A673 (cell line): ENCODE results near the gene CXCL9. TPM values are rescaled to one million over a fixed set of nuclear protein-coding genes. Genes with fewer than 3 reads are reported as not detected.

Experiments used
- BruUV-seq: library from RNA; stranded (reverse); fragments of 400-500 nt; replicated peaks from 2 replicates; lab custom pipeline; 2021; lab: Mats Ljungman, UMichigan
- CTCF ChIA-PET: fragments of 300-600 bp; sonication (Branson Sonifier 250); formaldehyde crosslinking; loops from one replicate; lab custom pipeline; 2022; ENCODE audit warnings: antibody characterized with exemption; lab: Charles Lee
- POLR2A ChIA-PET: fragments of 300-600 bp; sonication (Branson Sonifier 250); formaldehyde crosslinking; loops from one replicate; lab custom pipeline; 2022; ENCODE audit warnings: antibody characterized with exemption; ENCODE audit not compliant: low non-redundant PET; lab: Charles Lee
- DNase-seq: peaks from one replicate; pipeline ENCODE4 v3.0.0-alpha.2; 2015; ENCODE audit warnings: low spot score
- H3K27ac ChIP-seq: fragments of 200-600 bp; sonication (generic); 2 replicates; pipeline ENCODE4 v1.5.1; 2016; ENCODE audit warnings: mixed run types, low read depth, mild to moderate bottlenecking, mixed read lengths, antibody characterized with exemption, low read length; ENCODE audit not compliant: poor library complexity, severe bottlenecking
- H3K27me3 ChIP-seq: fragments of 200-600 bp; sonication (generic); replicated peaks from 2 replicates; pipeline ENCODE4 v1.6.1; 2017; ENCODE audit warnings: mixed run types, low read depth, mild to moderate bottlenecking, mixed read lengths, antibody characterized with exemption, low read length; ENCODE audit not compliant: insufficient read depth, poor library complexity
- H3K36me3 ChIP-seq: fragments of 200-600 bp; sonication (generic); 2 replicates; pipeline ENCODE4 v1.6.1; 2016; ENCODE audit warnings: mixed run types, mild to moderate bottlenecking, mixed read lengths, antibody characterized with exemption, low read length; ENCODE audit not compliant: insufficient read depth, poor library complexity, severe bottlenecking
- H3K4me1 ChIP-seq: fragments of 200-600 bp; sonication (generic); 2 replicates; pipeline ENCODE4 v1.6.1; 2017; ENCODE audit warnings: mixed run types, mild to moderate bottlenecking, mixed read lengths, antibody characterized with exemption, low read length; ENCODE audit not compliant: insufficient read depth, poor library complexity, severe bottlenecking
- H3K4me3 ChIP-seq: fragments of 200-600 bp; sonication (generic); 2 replicates; pipeline ENCODE4 v1.5.1; 2016; ENCODE audit warnings: low read depth, mixed run types, mild to moderate bottlenecking, mixed read lengths, low read length; ENCODE audit not compliant: poor library complexity, severe bottlenecking
- H3K9me3 ChIP-seq: fragments of 200-600 bp; sonication (generic); 2 replicates; pipeline ENCODE4 v1.6.1; 2016; ENCODE audit warnings: mixed run types, low read depth, mild to moderate bottlenecking, mixed read lengths, antibody characterized with exemption, low read length; ENCODE audit not compliant: poor library complexity, severe bottlenecking
- EZH2 ChIP-seq: fragments of 200-600 bp; sonication (generic); IDR thresholded peaks from 2 replicates; pipeline ENCODE4 v1.6.1; 2017; ENCODE audit warnings: borderline replicate concordance, low read depth, mild to moderate bottlenecking, mixed read lengths, antibody characterized with exemption, low read length; ENCODE audit not compliant: poor library complexity, severe bottlenecking
- intact Hi-C: fragments of 100-400 bp; cut with micrococcal nuclease; formaldehyde crosslinking; loops from one replicate; pipeline ENCODE4 v1.10.0; 2022; ENCODE audit not compliant: unreplicated experiment
- total RNA-seq: library from RNA; stranded (reverse); gene quantifications from 2 replicates; pipeline ENCODE4 v1.2.3, GENCODE V29; 2021
- TF ChIP-seq, protein P1 (sequence below): fragments of 300-800, 200-600 bp; sonication (generic); conservative IDR thresholded peaks from 2 replicates; pipeline ENCODE4 v1.5.1; 2017; ENCODE audit warnings: low read depth, mild to moderate bottlenecking, antibody characterized with exemption, low read length, moderate library complexity, mixed read lengths

Gene CXCL9
- total RNA-seq, 1 experiment from 2014 or later, result not detected

DNA sequence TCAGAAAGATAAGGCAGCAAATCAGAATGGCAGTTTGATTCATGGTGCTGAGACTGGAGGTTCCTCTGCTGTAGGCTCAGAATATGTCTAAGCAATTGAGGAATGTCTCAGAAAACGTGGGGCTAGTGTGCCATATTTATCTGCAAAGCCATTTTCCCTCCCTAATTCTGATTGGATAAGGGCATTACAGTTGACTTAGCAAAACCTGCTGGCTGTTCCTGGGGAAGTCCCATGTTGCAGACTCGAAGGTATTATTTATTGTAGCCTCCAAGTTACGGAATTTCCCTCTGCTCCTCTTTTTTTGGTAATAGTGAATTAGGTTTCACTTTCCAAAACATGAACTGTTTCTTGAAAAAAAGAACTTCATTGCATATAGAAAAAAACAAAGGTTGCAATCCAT, 16.1 kb upstream of the CXCL9 start, which contains the start of gene CXCL10:
CXCL10 (minus strand) TSS at position 109 of the 400 bp plus-strand sequence; CDS start at position 43, 66 bp downstream.
- Histone ChIP-seq H3K9me3 (no peaks in the 10 kb centered on the region), H3K27ac (no peak within 1 kb of the TSS), H3K27me3 (no peaks in the 10 kb centered on the region), H3K4me3 (no peak within 1 kb of the TSS), H3K4me1 (no peaks in the 10 kb centered on the region), H3K36me3 (no peaks in the 10 kb centered on the region)
- no peak for TF ChIP-seq EZH2
- TF ChIP-seq, protein P1, sequence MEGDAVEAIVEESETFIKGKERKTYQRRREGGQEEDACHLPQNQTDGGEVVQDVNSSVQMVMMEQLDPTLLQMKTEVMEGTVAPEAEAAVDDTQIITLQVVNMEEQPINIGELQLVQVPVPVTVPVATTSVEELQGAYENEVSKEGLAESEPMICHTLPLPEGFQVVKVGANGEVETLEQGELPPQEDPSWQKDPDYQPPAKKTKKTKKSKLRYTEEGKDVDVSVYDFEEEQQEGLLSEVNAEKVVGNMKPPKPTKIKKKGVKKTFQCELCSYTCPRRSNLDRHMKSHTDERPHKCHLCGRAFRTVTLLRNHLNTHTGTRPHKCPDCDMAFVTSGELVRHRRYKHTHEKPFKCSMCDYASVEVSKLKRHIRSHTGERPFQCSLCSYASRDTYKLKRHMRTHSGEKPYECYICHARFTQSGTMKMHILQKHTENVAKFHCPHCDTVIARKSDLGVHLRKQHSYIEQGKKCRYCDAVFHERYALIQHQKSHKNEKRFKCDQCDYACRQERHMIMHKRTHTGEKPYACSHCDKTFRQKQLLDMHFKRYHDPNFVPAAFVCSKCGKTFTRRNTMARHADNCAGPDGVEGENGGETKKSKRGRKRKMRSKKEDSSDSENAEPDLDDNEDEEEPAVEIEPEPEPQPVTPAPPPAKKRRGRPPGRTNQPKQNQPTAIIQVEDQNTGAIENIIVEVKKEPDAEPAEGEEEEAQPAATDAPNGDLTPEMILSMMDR, result no peak
- CTCF ChIA-PET, result no interaction called here
- POLR2A ChIA-PET, result no interaction called here
- no TSS peak for BruUV-seq
- intact Hi-C loops, result no loop called here
- DNase-seq, result no peak

DNA sequence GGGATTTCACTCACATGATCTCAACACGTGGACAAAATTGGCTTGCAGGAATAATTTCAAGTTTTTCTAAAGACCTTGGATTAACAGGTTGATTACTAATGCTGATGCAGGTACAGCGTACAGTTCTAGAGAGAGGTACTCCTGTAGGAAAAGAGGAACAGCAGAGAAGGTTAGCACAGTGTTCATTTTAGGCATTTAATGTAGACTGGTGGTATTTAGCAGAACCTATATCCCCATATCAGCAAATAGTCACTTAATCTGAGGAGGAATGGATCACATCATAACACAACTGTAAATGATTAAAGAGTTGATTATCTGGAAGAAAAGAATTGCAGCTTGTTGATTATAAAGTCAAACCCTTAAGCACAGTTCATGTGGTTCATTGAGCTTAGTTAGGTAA, 15.4 kb upstream of the CXCL9 start:
- Histone ChIP-seq H3K27ac (no peak overlapping the region), H3K27me3 (no peaks in the 10 kb centered on the region), H3K9me3 (no peaks in the 10 kb centered on the region), H3K4me1 (no peaks in the 10 kb centered on the region), H3K4me3 (no peak overlapping the region), H3K36me3 (no peaks in the 10 kb centered on the region)
- TF ChIP-seq, protein P1, result no peak
- TF ChIP-seq EZH2, result no peak
- DNase-seq, result no peak
- CTCF ChIA-PET, result no interaction called here
- intact Hi-C loops, result no loop called here
- BruUV-seq, result no TSS peak
- POLR2A ChIA-PET, result no interaction called here

DNA sequence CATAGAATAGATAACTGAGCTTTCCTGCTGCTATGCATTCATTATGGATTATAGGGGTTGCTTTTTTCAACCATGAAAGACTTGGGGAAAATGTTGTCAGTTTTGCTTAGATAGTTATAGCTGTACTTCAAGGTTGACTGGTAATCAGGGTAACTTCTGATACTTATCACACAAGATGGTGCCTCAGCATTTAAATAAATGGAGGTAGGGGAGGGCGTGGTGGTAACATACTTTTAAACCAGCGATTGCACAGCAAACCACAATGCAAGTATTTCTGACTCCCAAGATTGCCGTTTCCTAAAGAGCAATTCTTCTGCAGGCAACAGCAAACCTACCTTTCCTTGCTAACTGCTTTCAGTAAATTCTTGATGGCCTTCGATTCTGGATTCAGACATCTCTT, 14.7 kb upstream of the CXCL9 start:
- H3K27ac ChIP-seq, result no peak overlapping the region
- ChIA-PET POLR2A (no interaction called here), CTCF (no interaction called here)
- DNase-seq, result no peak
- BruUV-seq, result no TSS peak
- intact Hi-C loops, result no loop called here
- H3K4me1 ChIP-seq, result no peaks in the 10 kb centered on the region
- H3K27me3 ChIP-seq, result no peaks in the 10 kb centered on the region
- TF ChIP-seq, protein P1, result no peak
- TF ChIP-seq EZH2, result no peak
- no peak overlapping the region for H3K4me3 ChIP-seq
- no peaks in the 10 kb centered on the region for H3K9me3 ChIP-seq
- no peaks in the 10 kb centered on the region for H3K36me3 ChIP-seq
